HG03457 (cell line): ENCODE data around the gene HBA1.
"Not testable (repeated sequence)": the region's sequence is repeated elsewhere in the genome, so short reads cannot be mapped to it uniquely, and the experiment has no call there.

Experiments
- ATAC-seq: cut with Tn5 transposase; IDR thresholded peaks from one replicate; pipeline ENCODE4 v1.9.1; 2021; ENCODE audit warnings: moderate number of reproducible peaks; ENCODE audit not compliant: unreplicated experiment

HBA1 gene

GRCh38 chr16:159136-159849 is 17.2 kb upstream of the HBA1 start:
- ATAC-seq, result no peak

GRCh38 chr16:160242-160641 is 16.2 kb upstream of the HBA1 start:
- ATAC-seq, result not testable (repeated sequence)

DNA sequence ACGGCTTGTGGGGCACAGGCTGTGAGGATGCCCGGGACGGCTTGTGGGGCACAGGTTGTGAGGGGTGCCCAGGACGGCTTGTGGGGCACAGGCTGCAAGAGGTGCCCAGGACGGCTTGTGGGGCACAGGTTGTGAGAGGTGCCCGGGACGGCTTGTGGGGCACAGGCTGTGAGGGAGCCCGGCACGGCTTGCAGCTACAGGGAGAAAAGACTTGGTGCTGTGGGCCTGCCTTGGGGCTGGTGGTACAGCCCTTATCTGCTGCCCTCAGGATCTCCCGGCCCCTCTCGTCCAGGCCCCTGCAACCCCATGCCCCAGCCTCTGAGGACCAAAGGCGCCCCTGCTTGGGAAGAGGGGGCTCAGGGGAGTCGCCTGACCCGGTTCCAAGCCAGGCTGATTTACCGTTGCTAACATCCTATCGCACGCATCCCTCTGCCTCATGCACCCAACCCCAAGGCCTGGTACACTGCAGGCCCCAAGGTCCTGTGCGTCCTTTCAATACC is 15.7 kb upstream of the HBA1 start:
- ATAC-seq, result no peak

GRCh38 chr16:162271-162991 is 14.0 kb upstream of the HBA1 start:
- no peak for ATAC-seq

DNA sequence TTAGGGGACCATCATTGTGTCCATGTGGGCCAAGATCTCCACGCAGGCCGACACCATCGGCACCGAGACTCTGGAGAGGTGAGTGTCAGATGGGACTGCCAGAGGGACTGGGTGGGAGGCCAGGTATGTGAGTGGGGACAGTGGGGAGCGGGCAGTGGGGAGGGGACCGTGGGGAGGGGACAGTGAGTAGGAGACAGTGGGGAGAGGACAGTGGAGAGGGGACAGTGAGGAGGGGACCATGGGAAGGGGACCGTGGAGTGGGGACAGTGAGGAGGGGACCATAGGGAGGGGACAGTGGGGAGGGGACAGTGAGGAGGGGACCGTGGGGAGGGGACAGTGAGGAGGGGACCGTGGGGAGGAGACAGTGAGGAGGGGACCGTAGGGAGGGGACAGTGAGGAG is 13.3 kb upstream of the HBA1 start:
- ATAC-seq, result not testable (repeated sequence)

DNA sequence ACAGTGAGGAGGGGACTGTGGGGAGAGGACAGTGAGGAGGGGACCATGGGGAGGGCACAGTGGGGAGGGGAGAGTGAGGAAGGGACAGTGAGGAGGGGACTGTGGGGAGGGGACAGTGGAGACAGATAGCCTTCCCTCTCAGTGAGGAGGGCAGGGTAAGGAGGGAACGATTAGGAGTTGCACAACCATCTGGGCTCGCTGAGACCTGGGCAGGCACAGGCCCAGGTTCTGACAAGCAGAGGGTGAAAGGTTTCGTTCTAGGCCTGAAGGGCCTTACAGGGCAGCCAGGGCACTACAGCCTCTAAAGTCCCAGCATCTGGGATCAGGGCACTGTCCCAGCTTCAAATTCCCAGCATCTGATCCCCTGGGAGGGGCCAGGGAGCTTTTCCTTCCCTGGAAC is 12.8 kb upstream of the HBA1 start:
- ATAC-seq, result not testable (repeated sequence)

GRCh38 chr16:164134-164823 is 12.2 kb upstream of the HBA1 start:
- ATAC-seq, result not testable (repeated sequence)

DNA sequence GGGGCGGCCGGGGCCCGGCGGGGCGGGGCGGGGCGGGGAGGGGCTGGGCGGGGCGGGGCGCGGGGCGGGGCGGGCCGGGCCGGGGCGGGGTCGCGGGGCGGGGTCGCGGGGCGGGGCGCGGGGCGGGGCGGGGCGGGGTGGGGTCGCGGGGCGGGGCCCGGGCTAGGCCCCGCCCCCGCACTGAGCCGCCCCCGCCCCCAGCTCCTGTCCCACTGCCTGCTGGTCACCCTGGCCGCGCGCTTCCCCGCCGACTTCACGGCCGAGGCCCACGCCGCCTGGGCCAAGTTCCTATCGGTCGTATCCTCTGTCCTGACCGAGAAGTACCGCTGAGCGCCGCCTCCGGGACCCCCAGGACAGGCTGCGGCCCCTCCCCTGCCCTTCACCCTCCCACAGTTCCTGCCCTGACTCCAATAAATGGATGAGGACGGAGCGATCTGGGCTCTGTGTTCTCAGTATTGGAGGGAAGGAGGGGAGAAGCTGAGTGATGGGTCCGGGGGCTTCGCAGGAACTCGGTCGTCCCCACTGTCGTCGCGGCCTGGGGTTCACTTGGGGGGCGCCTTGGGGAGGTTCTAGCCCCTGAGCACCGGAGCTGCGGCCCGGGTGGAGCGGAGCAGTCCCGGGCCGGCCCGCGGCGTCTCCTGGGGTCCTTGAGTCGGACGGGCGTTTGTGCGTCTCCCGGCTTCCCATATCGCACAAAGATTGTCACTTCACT is 11.5 kb upstream of the HBA1 start:
- no peak for ATAC-seq

GRCh38 chr16:165539-166374 is 10.7 kb upstream of the HBA1 start, which contains the start of gene HBM:
Gene HBM (plus strand): TSS chr16:165978. CDS start chr16:165998, 20 bp downstream.
- no peak for ATAC-seq

DNA sequence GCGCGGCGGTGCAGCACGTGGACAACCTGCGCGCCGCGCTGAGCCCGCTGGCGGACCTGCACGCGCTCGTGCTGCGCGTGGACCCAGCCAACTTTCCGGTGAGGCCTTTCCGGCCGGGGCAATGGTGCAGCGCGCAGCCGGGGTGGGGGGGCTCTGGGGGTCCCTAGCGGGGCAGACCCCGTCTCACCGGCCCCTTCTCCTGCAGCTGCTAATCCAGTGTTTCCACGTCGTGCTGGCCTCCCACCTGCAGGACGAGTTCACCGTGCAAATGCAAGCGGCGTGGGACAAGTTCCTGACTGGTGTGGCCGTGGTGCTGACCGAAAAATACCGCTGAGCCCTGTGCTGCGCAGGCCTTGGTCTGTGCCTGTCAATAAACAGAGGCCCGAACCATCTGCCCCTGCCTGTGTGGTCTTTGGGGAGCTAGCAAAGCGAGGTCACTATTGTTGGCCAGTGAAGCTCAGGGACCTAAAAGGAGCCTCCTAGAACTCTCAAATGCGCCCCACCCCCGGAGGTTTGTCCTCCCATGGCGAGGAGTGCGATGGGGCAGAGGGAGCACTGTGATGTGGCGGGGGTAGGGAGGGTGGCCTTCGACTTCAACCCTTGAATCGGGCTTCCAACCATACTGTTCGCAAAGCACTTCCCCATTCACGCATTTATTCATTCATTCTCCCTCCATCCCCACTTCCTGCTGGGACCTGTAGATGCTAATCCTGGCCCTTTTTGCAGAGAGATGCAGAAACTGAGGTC is 9.9 kb upstream of the HBA1 start:
- no peak for ATAC-seq

- no peak for ATAC-seq
Measured at GRCh38 chr16:167122-167690, 9.3 kb upstream of the HBA1 start.

GRCh38 chr16:168424-168823 is 8.1 kb upstream of the HBA1 start:
- no peak for ATAC-seq

DNA sequence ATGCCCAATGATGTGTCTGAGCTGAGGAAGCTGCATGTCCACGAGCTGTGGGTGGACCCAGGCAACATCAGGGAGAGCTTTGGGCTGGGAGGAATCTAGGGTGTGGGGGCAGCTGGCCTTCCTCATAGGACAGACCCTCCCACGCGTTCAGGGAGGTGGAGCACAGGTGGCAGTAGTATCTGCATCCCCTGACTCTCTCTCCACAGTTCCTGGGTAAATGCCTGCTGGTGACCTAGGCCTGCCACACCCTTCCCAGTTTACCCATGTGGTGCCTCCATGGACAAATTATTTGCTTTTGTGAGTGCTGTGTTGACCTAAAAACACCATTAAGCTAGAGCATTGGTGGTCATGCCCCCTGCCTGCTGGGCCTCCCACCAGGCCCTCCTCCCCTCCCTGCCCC is 7.5 kb upstream of the HBA1 start:
- no peak for ATAC-seq

GRCh38 chr16:170088-170507 is 6.4 kb upstream of the HBA1 start:
- ATAC-seq, result not testable (repeated sequence)

DNA sequence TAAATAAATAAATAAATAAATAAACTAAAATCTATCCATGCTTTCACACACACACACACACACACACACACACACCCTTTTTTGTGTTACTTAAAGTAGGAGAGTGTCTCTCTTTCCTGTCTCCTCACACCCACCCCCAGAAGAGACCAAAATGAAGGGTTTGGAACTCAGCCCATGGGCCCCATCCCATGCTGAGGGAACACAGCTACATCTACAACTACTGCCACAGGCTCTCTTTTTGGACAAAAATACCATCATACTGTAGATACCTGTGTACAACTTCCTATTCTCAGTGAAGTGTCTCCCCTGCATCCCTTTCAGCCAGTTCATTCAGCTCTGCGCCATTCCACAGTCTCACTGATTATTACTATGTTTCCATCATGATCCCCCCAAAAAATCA is 5.7 kb upstream of the HBA1 start:
- ATAC-seq, result no peak

GRCh38 chr16:172374-172941 is 4.0 kb upstream of the HBA1 start, which contains the start of gene HBA2:
Gene HBA2 (plus strand): TSS chr16:172876. CDS start chr16:172913, 37 bp downstream.
- not testable (repeated sequence) for ATAC-seq

DNA sequence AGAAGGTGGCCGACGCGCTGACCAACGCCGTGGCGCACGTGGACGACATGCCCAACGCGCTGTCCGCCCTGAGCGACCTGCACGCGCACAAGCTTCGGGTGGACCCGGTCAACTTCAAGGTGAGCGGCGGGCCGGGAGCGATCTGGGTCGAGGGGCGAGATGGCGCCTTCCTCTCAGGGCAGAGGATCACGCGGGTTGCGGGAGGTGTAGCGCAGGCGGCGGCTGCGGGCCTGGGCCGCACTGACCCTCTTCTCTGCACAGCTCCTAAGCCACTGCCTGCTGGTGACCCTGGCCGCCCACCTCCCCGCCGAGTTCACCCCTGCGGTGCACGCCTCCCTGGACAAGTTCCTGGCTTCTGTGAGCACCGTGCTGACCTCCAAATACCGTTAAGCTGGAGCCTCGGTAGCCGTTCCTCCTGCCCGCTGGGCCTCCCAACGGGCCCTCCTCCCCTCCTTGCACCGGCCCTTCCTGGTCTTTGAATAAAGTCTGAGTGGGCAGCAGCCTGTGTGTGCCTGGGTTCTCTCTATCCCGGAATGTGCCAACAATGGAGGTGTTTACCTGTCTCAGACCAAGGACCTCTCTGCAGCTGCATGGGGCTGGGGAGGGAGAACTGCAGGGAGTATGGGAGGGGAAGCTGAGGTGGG is 3.1 kb upstream of the HBA1 start:
- ATAC-seq, result not testable (repeated sequence)
